Stomach (tissue), 9 donors: ENCODE data around the gene TMEM72. TPM values are rescaled to one million over a fixed set of nuclear protein-coding genes. Genes with fewer than 3 reads are reported as not detected.

Source experiments
- DNase-seq, 2 donors: peaks; one replicate each; pipeline versions ENCODE4 v3.0.0 to v3.0.0-alpha.2; 2013 to 2019
- H3K27ac ChIP-seq, 5 donors: fragments of 200-600 bp in 4 of 5; sonication (generic) in 4 of 5; one replicate each; pipeline ENCODE4 v1.5.1; 2013 to 2019; ENCODE audit warnings: mild to moderate bottlenecking in 1 of 5, moderate library complexity in 1 of 5
- H3K27me3 ChIP-seq, 3 donors: fragments of 200-600 bp; sonication (generic); one replicate each; pipeline ENCODE4 v1.5.1; 2017 to 2019; ENCODE audit warnings: mixed run types in 1 of 3
- H3K36me3 ChIP-seq, 4 donors: fragments of 200-600 bp; sonication (generic); 1 replicate in 3 of 4; 2 replicates in 1 of 4; pipeline ENCODE4 v1.5.1; 2016 to 2019
- H3K4me1 ChIP-seq, 4 donors: fragments of 200-600 bp; sonication (generic); one replicate each; pipeline ENCODE4 v1.5.1; 2016 to 2019
- H3K4me3 ChIP-seq, 4 donors: fragments of 200-600 bp; sonication (generic) in 3 of 4; one replicate each; pipeline ENCODE4 v1.5.1; 2016 to 2019; ENCODE audit warnings: mild to moderate bottlenecking in 1 of 4
- H3K9me3 ChIP-seq, 4 donors: fragments of 200-600 bp; sonication (generic); one replicate each; pipeline ENCODE4 v1.5.1; 2016 to 2019
- EP300 ChIP-seq: sonication (generic); formaldehyde crosslinking; IDR thresholded peaks from one replicate; pipeline ENCODE4 v1.6.1; 2017; ENCODE audit warnings: antibody characterized with exemption
- POLR2A ChIP-seq, 4 donors: fragments of 450-650 bp; IDR thresholded peaks; one replicate each; pipeline ENCODE4 v1.6.1; 2016; ENCODE audit warnings: antibody characterized with exemption in 4 of 4, control low read depth in 2 of 4, mild to moderate bottlenecking in 1 of 4, moderate library complexity in 1 of 4
- POLR2AphosphoS5 ChIP-seq, 3 donors: sonication (generic); formaldehyde crosslinking; IDR thresholded peaks; one replicate each; pipeline ENCODE4 v1.6.1; 2016; ENCODE audit warnings: antibody characterized with exemption in 3 of 3
- whole genome bisulfite sequencing, 5 donors: extraction: QIAGEN DNeasy Blood & Tissue Kit in 3 of 5; methylation state at CpG; one replicate each; pipeline versions ENCODE4 v1.1.5 to v1.1.7; 2013 to 2018; 5-methylcytosine and 5-hydroxymethylcytosine counted together
- intact Hi-C: fragments of 100-400 bp; cut with DNase I; formaldehyde crosslinking; loops from one replicate; pipeline ENCODE4 v1.15.1; 2023; ENCODE audit warnings: low total_unique reads
- polyA plus RNA-seq, 3 donors: library from polyadenylated mRNA; stranded (reverse); fragments of 200-250 nt; gene quantifications; one replicate each; pipeline ENCODE4 v1.2.3, GENCODE V29; 2013
- total RNA-seq, 5 donors: library from RNA; depleted of rRNA; stranded (reverse); fragments of >200 nt; gene quantifications; one replicate each; pipeline versions ENCODE4 v1.1.0 to v1.2.3, GENCODE V29; 2014 to 2016
- TF ChIP-seq, protein P1 (sequence below), 7 experiments: fragments of 450-650 bp in 4 of 7; fragments of 200-600 bp in 3 of 7; sonication (generic) in 3 of 7; IDR thresholded peaks; one replicate each; pipeline ENCODE4 v1.5.1; 2016 to 2019; ENCODE audit warnings: antibody characterized with exemption in 7 of 7, control low read depth in 2 of 7, mild to moderate bottlenecking in 1 of 7
- donor health status: healthy with polysubstance abuse.
- donor health status: Bipolar disorder and iron deficiency.
- donor health status: healthy.

The TMEM72 gene
- total and polyA plus RNA-seq, 8 donors = 0.13 to 30.4 (median 1.3) TPM; not detected in 5

DNA sequence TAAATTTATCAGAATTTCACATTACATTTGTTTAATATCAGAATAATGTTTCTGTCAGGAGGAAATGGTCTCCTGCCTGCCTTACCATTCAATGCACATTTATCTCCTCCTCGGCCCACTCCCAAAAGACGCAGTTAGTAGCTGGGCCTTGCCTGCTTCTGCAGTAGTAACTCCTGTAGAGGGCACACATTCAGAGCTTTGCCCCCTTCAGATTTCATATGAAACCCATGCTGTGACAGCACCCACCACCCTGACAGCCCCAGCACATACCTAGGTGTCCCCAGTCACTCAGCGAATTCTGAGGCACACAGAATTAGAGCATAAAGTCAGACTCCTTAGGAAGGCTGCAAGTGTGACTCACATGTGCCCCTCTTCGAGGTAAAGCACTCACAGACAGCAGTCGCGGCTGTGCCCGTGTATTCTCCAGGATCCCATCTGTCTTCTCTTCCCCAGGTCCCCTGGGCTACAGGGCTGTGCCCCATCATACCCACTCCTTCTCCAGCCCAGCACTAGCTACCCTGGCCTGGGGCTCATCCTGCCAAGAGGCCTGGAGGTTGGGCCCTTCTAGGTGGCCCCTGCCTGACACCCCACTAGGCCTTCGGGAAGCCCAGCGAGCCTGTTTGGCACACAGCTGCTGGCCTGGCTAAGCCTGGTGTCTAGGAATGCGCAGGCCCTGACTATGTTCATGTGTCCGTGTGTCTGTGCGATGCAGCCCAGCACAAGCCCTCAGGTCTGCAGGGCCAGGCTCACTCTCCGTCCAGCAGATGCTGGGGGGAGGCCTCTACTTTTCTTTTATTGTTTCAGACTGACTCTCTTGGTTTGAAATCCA lies 72.1 kb downstream of the TMEM72 start:
- Histone ChIP-seq H3K27me3 (no peaks in the 10 kb centered on the region), H3K27ac (peak overlapping the region in 3 of 5 donors; percentile 47 to 92 (median 86)), H3K36me3 (peaks cover 0 to 47% (median 32%) of the 10 kb centered on the region in 4 donors), H3K4me1 (peaks cover 44 to 85% (median 57%) of the 10 kb centered on the region in 4 donors), H3K9me3 (no peaks in the 10 kb centered on the region), H3K4me3 (no peak overlapping the region)
- TF ChIP-seq, protein P1, sequence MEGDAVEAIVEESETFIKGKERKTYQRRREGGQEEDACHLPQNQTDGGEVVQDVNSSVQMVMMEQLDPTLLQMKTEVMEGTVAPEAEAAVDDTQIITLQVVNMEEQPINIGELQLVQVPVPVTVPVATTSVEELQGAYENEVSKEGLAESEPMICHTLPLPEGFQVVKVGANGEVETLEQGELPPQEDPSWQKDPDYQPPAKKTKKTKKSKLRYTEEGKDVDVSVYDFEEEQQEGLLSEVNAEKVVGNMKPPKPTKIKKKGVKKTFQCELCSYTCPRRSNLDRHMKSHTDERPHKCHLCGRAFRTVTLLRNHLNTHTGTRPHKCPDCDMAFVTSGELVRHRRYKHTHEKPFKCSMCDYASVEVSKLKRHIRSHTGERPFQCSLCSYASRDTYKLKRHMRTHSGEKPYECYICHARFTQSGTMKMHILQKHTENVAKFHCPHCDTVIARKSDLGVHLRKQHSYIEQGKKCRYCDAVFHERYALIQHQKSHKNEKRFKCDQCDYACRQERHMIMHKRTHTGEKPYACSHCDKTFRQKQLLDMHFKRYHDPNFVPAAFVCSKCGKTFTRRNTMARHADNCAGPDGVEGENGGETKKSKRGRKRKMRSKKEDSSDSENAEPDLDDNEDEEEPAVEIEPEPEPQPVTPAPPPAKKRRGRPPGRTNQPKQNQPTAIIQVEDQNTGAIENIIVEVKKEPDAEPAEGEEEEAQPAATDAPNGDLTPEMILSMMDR (IDR thresholded peaks at IDR 0.05) = no peak
- TF ChIP-seq POLR2A (IDR thresholded peaks at IDR 0.05) (no peak), EP300 (no peak), POLR2AphosphoS5 (IDR thresholded peaks at IDR 0.05) (no peak)
- 93 to 98% (median 95%) methylated on average over 13 of the region's 13 CpGs for WGBS, 5 donors
- intact Hi-C loops = no loop called here
- no peak for DNase-seq

DNA sequence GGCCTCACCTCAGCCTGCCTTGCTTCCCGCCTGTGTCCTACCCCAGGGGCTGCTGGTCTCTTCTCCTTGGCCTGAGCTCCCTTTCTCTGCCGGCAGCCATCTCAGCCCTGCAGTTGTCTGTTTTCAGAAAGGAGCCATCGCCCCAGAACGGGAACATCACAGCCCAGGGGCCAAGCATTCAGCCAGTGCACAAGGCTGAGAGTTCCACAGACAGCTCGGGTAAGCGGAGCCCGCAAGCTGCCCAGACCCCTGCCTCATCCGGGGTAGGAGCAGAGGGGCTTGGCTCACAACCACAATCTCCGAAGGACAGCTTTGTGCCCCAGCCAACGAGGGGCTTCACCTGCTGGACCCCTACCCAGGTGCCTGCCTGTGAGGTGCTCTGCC lies 72.8 kb downstream of the TMEM72 start:
- Histone ChIP-seq H3K27me3 (no peaks in the 10 kb centered on the region), H3K9me3 (no peaks in the 10 kb centered on the region), H3K27ac (peak overlapping the region in 2 of 5 donors; percentile 56 to 86), H3K4me3 (no peak overlapping the region), H3K4me1 (peaks cover 40 to 79% (median 52%) of the 10 kb centered on the region in 4 donors), H3K36me3 (peaks cover 0 to 53% (median 35%) of the 10 kb centered on the region in 4 donors)
- intact Hi-C loops = no loop called here
- DNase-seq = no peak
- 85 to 96% (median 95%) methylated on average over 6 to 10 of the region's 10 CpGs for WGBS, 5 donors
- TF ChIP-seq POLR2A (IDR thresholded peaks at IDR 0.05) (no peak), POLR2AphosphoS5 (IDR thresholded peaks at IDR 0.05) (no peak), EP300 (no peak)
- TF ChIP-seq, protein P1 (IDR thresholded peaks at IDR 0.05) = no peak

DNA sequence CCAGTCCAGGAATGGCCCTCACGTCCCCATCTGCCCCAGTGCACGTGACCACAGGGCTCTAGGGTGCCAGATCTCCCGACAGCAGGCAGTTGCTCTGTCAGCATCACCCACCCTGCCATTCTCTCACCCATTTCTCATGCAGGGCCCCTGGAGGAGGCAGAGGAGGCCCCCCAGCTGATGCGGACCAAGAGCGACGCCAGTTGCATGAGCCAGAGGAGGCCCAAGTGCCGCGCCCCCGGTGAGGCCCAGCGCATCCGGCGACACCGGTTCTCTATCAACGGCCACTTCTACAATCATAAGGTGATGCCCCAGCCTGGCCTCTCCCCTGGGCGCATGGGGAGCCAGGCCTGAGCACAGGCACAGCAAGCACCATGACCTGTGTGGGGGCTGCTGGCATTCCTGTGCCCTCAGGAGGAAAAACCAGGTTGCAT lies 73.5 kb downstream of the TMEM72 start:
- no peaks in the 10 kb centered on the region for H3K27me3 ChIP-seq
- no peak for DNase-seq

DNA sequence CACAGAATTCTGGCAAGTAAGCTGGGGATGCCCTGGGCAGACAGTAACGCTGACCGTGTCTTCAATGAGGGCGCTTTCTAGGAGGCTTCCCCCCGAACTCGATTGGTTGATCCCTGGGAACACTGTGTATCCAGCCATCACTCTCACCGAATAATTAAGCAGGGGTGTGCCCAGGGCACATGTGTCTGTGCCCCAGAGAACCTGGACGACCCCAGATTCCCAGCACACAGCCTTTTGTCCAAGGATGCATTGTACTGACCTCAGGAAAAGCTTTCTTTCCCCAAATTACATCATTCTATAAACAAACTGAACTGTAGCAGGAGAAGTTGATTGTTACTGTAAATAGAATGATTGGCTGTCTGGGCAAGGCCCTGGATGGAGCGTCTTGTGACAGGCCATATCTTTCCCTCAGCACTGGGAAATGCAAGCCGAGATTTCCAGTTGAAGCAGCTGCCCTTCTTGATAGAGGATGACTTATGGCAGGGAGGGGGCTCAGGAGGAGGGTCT lies 74.1 kb downstream of the TMEM72 start:
- Histone ChIP-seq H3K36me3 (peaks cover 0 to 66% (median 42%) of the 10 kb centered on the region in 4 donors), H3K4me1 (peaks cover 27 to 73% (median 42%) of the 10 kb centered on the region in 4 donors), H3K27me3 (no peaks in the 10 kb centered on the region), H3K27ac (peak overlapping the region in 4 of 5 donors; percentile 47 to 86 (median 52)), H3K9me3 (no peaks in the 10 kb centered on the region), H3K4me3 (no peak overlapping the region)
- intact Hi-C loops = no loop called here
- no peak for DNase-seq
- no peak for TF ChIP-seq POLR2AphosphoS5 (IDR thresholded peaks at IDR 0.05)
- no peak for TF ChIP-seq EP300
- no peak for TF ChIP-seq POLR2A (IDR thresholded peaks at IDR 0.05)
- TF ChIP-seq, protein P1 (IDR thresholded peaks at IDR 0.05) = no peak
- WGBS, 5 donors = 55 to 74% (median 63%) methylated on average over 9 of the region's 9 CpGs

More for the DNA sequence above, 73.5 kb downstream of the TMEM72 start:
- Histone ChIP-seq H3K27ac (peak overlapping the region; percentile 7 to 86 (median 48)), H3K4me1 (peaks cover 32 to 73% (median 44%) of the 10 kb centered on the region in 4 donors), H3K9me3 (no peaks in the 10 kb centered on the region), H3K4me3 (no peak overlapping the region), H3K36me3 (peaks cover 0 to 61% (median 41%) of the 10 kb centered on the region in 4 donors)
- intact Hi-C loops = no loop called here
- 93 to 96% (median 94%) methylated on average over 15 of the region's 15 CpGs for WGBS, 5 donors
- TF ChIP-seq POLR2AphosphoS5 (IDR thresholded peaks at IDR 0.05) (no peak), EP300 (no peak), POLR2A (IDR thresholded peaks at IDR 0.05) (no peak)
- TF ChIP-seq, protein P1 (IDR thresholded peaks at IDR 0.05) = no peak
